Omental fat pad (tissue), 4 donors: ENCODE data around the gene RAB28. TPM values are rescaled to one million over a fixed set of nuclear protein-coding genes. Genes with fewer than 3 reads are reported as not detected.

Experiments
- ATAC-seq: fragments of 150-250 bp; one replicate; pipeline ENCODE4 v1.9.1; 2016; ENCODE audit warnings: mild to moderate bottlenecking, moderate library complexity; ENCODE audit not compliant: low FRiP score
- DNase-seq: peaks from one replicate; pipeline ENCODE4 v3.0.0-alpha.2; 2019; ENCODE audit warnings: low spot score
- CTCF ChIP-seq, 3 donors: fragments of 450-650 bp; IDR thresholded peaks; one replicate each; pipeline ENCODE4 v1.5.1; 2016 to 2017; ENCODE audit warnings: antibody characterized with exemption in 3 of 3, mild to moderate bottlenecking in 3 of 3, moderate library complexity in 2 of 3
- total RNA-seq, 4 donors: library from RNA; depleted of rRNA; stranded (reverse); fragments of >200 nt; gene quantifications; one replicate each; pipeline ENCODE4 v1.1.0, GENCODE V29; 2016

RAB28 gene
- total RNA-seq, 4 donors from 2014 or later, result 11.9 to 34.0 (median 17.9) TPM

DNA sequence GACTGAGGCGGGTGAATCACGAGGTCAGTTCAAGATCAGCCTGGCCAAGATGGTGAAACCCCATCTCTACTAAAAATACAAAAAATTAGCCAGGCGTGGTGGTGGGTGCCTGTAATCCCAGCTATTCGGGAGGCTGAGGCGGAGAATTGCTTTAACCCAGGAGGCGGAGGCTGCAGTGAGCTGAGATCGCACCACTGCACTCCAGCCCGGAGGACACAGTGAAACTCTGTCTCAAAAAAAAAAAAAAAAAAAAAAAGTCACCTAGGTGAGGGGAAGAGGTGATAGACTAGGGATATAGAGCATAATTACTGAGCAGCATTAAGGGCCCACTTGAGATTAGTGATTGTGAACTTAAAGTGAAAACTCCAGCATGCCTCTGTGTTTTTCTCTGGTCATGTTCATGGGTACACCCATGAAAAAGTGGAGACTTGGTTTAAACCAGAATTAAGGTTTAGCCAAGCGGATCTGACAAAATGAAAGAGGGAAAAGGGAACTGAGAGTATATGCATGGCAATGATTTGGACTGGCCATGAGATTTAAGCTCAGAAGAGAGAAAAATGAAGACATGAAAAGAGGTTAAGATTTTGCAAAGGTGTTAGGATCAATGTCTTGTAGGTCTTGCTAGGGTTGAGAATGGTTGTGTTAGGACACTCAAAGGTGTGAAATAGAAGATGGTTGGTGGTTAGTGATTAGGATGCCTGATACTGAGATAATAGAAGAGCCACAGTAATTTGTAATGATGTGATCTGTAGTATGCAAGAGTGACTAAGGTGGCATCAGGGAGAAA is 105.0 kb downstream of the RAB28 start:
- DNase-seq (no peak), ATAC-seq (no peak)
- no peak for TF ChIP-seq CTCF (IDR thresholded peaks at IDR 0.05)

DNA sequence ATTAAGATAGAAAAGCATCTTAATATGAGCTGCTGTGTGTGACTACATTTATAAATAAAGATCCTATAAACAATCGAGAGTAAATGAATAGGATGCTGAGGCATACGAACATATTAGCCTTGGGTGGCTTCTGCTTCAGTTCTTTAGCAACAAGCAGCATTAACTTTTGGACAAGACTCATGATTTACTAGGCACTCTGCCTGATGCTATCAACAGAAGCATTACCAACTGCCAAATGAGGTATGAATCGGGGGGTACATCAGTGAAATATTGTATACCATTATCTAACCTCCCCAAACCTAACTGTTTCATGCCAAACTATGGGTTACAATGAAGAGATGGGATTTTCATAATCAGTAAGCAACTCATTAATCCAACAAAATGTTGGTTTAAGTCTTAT is 113.1 kb downstream of the RAB28 start:
- TF ChIP-seq CTCF (IDR thresholded peaks at IDR 0.05), result no peak
- no peak for ATAC-seq
- no peak for DNase-seq

GRCh38 chr4:13368217-13368616 is 115.9 kb downstream of the RAB28 start:
- DNase-seq (no peak), ATAC-seq (no peak)
- TF ChIP-seq CTCF (IDR thresholded peaks at IDR 0.05), result no peak

DNA sequence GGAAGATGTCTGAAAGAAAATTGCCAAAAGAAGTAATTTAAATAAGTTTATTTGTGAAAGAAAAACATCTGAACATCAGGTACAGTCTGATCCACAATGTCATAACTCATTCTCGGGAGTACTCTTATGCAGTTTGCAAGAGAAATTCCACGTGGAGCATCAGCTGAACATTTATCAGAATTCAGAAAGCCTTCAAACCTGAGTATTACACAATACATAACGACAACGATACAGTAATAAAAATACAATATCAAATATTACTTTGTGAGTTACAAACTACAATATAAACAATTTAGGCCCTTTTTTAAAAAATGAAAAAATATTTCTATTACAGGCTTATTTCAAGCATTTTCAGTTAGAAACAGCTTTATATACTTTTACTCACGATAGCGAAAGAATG is 116.4 kb downstream of the RAB28 start:
- ATAC-seq (no peak), DNase-seq (no peak)
- TF ChIP-seq CTCF (IDR thresholded peaks at IDR 0.05), result no peak

DNA sequence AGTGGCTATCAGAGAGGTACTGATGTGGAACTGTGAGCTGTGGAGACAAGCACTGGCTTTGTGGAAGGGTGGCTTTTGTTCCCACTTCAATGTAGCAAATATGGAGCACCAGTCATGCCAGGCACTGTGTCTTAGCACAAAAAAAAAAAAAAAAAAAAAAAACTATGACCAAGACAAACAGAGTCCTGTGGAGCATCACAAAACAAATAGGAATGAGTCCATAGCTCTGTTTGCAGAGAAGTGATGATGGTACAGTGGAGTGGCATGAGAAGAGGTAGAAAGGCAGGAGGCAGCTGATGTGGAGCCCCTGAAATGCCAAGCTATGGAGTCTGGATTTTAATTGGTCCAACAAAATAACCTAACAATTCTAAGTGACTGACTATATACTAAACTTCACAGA is 116.9 kb downstream of the RAB28 start:
- no peak for TF ChIP-seq CTCF (IDR thresholded peaks at IDR 0.05)
- ATAC-seq (no peak), DNase-seq (no peak)

DNA sequence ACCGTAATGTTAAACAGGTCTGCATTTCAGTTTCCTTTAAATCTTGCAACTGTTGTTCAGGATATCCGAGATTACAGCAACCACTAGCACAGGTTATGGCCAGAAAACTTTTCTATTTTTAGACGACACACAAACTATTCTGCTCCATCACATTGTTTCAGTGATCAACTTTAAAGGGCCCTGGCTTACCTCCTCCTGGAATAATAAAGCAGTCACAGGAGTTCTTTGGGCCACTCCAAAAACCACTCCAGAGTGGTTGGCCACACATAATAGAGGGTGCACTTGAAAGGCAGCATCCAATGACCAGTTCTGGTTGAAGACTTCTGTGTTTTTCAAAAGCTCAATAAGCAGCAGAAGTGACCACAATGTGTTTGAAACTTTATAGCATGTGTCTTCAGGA is 118.9 kb downstream of the RAB28 start:
- DNase-seq, result no peak
- ATAC-seq, result no peak
- TF ChIP-seq CTCF (IDR thresholded peaks at IDR 0.05), result no peak

- no peak for TF ChIP-seq CTCF (IDR thresholded peaks at IDR 0.05)
- ATAC-seq (no peak), DNase-seq (no peak)
Measured at GRCh38 chr4:13364653-13365052, 119.5 kb downstream of the RAB28 start.
